Non-pigmented ciliary epithelial cell (primary cell): ENCODE results near the gene IL10RA.
"Not testable (repeated sequence)": the region's sequence is repeated elsewhere in the genome, so short reads cannot be mapped to it uniquely, and the experiment has no call there.

ENCODE experiments used
- DNase-seq: peaks from one replicate; pipeline ENCODE4 v3.0.0-alpha.2; 2010; ENCODE audit warnings: low read depth

IL10RA gene

DNA sequence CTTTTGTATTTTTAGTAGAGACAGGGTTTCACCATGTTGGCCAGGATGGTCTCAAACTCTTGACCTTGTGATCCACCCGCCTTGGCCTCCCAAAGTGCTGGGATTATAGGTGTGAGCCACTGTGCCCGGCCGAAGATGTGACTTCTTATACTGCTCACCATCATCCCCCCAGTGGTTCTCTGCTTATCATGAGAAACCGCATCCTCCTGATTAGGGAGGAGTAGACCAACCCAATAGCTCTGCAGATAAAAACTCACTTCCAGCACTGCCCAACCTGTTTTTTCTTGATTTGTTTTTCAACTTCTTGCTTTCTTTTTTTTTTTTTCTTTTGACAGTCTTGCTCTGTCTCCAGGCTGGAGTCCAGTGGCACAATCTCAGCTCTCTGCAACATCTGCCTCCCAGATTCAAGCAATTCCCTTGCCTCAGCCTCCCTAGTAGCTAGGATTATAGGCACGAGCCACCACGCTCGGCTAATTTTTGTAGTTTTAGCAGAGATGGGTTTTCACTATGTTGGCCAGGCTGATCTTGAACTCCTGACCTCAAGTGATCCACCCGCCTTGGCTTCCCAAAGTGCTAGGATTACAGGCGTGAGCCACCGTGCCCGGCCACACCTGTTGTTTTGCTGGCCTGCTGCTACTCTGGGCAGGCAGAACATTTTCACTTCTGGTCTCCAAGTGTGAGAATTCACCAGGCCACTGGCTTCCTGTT, 21.5 kb downstream of the IL10RA start:
- not testable (repeated sequence) for DNase-seq

GRCh38 chr11:118008271-118008911, 22.2 kb downstream of the IL10RA start:
- DNase-seq, result no peak

- no peak for DNase-seq
Observed at GRCh38 chr11:118009864-118010737, 23.9 kb downstream of the IL10RA start.

DNA sequence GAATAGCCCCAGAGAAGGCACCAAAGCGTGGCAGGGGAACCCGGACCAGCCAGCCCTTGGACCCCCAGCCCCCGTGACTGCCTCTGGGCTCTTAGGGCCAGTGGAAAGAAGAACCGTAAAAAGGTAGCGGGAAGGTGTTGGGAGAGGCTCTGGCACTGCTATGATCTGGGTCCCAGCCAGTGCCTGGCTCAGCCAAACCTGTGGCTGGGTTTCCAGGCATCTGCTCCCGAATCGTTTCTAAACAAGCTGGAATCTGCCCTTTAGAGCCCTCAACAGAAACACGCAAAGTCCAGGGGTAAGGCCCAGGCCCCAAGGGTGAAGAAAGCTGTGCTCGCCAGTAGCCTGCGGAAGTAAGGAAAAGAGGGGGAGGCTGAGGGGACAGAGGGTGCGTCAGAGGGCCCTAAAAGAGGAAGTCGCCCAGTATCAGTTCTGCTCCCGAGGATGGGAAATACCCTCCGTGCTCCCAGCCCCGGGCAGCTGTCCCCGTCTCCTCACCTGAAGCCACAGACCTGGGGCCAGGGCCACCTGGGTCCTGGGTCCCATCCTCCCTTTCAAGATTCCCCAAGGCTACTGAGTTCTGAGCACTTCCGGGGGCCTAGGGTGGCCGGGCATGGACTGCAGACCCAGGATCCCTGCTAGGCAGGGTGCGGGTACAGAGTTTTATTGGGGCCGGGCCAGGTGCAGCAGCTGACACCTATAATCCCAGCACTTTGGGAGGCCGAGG, 24.7 kb downstream of the IL10RA start:
- no peak for DNase-seq

DNA sequence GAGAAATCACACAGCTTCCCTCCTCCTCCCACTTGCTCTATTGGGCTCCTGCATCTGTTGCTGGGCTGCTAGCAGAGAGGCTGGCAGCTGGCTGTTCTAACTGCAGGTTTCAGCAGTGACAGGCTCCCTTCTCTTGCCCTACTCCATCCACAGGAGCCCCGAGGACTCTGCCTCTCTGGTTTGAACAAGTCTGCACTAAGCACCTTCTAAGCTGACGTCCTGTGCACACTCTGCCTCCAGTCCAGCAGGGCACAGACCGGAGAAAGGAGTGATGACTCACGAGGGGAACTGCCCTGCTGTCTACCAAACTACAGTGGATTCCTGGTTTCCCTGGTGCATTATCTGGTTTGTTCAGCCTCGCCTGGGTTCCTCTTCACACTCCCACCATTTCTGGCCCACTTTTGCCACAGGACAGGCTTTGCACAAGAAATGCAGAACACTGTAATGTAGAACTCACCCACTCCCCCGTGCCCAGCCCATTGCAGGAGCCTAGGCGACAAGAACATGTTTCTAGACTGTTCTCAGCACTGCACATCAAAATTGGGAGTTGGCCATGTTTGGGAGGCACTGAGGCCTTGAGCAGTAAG, 26.0 kb downstream of the IL10RA start:
- no peak for DNase-seq

DNA sequence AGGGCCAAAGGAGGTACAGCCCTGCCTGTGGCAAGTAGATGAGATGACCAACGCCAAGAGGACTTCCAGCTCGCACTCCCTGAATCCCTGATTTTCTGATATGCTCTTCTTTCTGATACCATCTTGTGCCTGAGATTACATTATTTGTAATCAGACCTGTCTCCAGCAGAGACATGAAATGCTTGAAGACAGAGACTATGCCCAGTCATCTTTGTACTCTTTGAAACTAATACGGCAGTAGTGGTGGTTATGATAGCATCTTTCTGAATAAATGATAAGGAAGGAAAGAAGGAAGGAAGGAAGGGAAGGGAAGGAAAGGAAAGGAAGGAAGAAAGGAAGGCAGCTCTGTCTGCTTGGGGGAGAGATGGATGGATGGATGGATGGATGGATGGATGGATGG, 27.8 kb downstream of the IL10RA start:
- no peak for DNase-seq

GRCh38 chr11:118015385-118015841, 29.2 kb downstream of the IL10RA start:
- no peak for DNase-seq

GRCh38 chr11:118016104-118016503, 29.9 kb downstream of the IL10RA start:
- no peak for DNase-seq

GRCh38 chr11:118017111-118017510, 30.9 kb downstream of the IL10RA start:
- no peak for DNase-seq

DNA sequence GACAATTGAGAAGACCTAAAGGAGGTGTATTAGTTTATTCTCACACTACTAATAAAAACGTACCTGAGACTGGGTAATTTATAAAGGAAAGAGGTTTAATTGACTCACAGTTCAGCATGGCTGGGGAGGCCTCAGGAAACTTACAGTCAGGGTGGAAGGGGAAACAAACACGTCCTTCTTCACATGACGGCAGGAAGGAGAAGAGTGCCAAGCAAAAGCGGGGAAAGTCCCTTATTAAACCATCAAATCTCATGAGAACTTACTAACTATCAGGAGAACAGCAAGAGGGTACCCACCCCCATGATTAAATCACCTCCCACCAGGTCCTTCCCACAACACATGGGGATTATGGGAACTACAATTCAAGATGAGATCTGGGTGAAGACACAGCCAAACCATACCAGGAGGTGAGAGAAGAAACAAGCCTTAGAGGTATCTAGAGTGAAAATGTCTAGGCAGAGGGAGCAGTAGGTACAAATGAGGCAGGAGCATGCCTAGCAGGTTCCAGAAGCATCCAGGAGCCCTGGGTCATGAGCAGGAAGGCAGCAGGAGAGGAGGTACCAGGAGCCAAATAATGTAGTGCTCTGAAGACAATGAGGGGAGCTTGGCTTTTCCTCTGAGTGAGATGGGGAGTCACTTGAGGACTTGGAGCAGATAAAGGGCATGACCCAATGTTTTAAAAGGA, 31.6 kb downstream of the IL10RA start:
- DNase-seq, result no peak

- no peak for DNase-seq
Observed at GRCh38 chr11:118018401-118018800, 32.2 kb downstream of the IL10RA start.

GRCh38 chr11:118021146-118021545, 35.0 kb downstream of the IL10RA start:
- no peak for DNase-seq

- DNase-seq, result no peak
Observed at GRCh38 chr11:118027694-118028093, 41.5 kb downstream of the IL10RA start.

DNA sequence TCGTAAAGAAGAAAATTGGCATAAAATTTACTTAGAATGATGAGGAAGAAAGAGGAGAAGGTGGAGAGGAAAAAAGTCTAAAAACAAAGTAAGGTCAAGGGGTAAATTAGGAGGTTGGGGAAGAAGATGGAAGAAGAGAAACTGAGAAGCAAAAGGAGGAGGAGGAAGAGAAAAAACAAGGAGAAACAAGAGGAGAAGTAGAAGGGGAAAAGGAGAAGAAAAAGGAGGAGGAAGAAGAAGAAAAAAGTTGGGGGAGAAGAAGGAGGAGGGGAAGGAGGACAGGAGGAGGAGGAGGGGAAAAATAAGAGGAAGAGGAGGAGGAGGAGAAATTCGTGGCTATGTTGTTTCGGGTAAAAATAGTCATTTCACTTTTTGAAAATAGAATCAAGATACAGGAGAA, 42.4 kb downstream of the IL10RA start:
- no peak for DNase-seq

DNA sequence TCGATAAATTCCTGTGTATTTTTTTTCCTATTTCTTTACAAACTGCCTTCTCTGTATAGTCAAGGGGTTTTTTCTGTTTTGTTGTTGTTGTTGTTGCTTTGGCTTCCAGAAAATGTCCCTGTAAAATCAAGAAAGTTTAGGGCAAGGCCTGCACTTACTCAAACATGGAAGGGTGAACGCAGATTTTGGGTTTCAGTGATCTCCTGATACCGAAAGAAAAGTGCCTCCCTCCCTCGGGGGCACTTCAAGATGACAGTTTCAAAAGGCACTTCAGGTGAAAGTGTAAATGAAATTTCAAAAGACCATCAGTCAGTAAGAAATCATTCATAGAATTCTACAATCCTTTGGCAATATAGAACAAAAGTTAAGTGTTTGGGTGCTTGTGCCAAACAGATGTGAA, 47.2 kb downstream of the IL10RA start:
- DNase-seq, result no peak

- DNase-seq, result no peak
Observed at GRCh38 chr11:118042141-118042540, 55.9 kb downstream of the IL10RA start.

DNA sequence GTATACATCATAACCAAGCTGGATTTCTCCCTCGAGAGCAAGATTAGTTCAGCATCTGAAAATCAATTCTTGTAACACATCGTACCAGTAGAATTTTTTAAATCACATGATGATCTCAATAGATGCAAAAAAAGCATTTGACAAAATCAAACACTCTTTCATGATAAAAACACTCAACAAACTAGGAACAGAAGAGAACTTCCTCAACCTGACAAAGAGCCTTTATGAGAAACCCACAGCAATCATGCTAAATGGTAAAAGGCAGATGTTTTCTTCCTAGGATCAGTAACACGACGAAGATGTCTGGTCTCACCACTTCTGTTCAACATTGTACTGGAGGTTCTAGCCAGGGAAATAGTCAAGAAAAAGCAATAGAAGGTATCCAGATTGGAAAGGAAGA, 56.6 kb downstream of the IL10RA start:
- DNase-seq, result no peak

DNA sequence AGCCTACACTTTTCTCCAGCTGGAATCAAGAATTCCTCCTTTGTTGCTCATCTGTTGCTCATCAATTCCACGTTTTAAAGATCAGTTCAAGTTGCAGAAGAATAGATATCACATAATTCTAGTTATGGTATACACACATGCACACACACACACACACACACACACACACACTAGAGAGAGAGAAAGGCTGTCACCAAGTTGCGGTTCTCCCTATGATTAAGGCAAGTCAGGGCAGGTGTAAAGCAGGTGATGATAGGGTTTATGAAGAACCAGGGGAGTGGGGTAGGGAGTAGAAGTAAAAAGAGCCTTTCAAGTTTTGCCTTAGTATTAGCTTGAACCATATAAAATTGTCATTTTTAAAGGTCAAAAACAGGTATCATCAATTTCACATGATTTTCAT, 59.0 kb downstream of the IL10RA start:
- DNase-seq, result no peak

DNA sequence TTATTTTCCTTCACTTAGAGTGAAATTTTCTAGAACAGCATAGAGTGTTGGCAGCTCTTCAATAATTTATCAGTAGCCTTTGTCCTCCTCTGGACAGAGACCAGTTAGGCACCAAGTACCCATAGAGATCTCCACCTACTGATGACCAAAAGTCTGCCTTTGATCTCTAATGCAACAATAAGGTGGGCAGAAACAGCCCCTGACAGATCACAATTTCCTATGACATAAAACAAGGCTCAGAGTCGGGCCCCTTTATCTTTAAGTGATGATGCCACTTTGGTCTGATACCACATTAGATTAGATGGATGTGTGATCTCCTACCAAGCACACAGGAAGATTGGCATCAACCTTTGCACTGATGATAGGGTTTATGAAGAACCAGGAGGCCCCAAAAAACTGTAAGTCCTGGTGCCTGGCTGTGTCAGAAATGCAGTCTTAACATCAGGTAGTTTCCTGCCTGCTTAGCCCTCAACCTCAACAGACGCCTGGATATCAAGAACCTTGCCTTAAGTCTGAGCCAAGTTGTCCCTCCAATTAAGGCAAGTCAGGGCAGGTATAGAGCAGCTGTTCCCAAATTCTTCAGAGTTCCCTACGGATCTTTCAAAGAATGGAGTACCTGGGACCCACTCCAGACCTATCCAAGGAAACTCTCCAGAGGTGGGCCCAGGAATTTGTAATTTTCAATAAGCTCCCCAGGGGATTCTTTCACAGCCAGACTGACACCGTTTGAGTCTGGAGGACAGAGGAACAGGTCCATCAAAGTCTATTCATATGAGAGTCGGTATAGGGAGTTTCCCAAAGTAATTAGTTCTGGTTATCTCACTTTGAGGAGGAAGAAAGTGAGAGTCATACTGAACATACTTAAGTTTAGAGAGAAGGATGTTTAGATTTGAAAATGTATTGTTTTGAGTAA, 60.1 kb downstream of the IL10RA start:
- no peak for DNase-seq
